H1 (cell line): ENCODE measurements around the gene NCK2. TPM values are rescaled to one million over a fixed set of nuclear protein-coding genes. Genes with fewer than 3 reads are reported as not detected.

Source experiments
- BACH1 ChIP-seq: IDR thresholded peaks from 2 replicates; pipeline ENCODE4 v1.6.1; 2012; ENCODE audit warnings: low read length, improper control_type of control experiment
- CBX8 ChIP-seq: fragments of 300-800, 300-1000 bp; sonication (generic); IDR thresholded peaks from 2 replicates; pipeline ENCODE4 v1.7.1; 2016; ENCODE audit warnings: low read depth, low read length, borderline replicate concordance
- CHD7 ChIP-seq: fragments of 300-600 bp; sonication (generic); IDR thresholded peaks from 2 replicates; pipeline ENCODE4 v1.7.1; 2012; ENCODE audit warnings: low read length, moderate library complexity, mild to moderate bottlenecking, inconsistent platforms; ENCODE audit not compliant: insufficient replicate concordance
- EP300 ChIP-seq, 2 experiments: IDR thresholded peaks; 1 replicate in 1 of 2; 2 replicates in 1 of 2; pipeline ENCODE4 v1.6.1; 2011 to 2012; ENCODE audit warnings: low read depth in 2 of 2, low read length in 2 of 2, mild to moderate bottlenecking in 2 of 2, borderline replicate concordance in 1 of 2, inconsistent platforms in 1 of 2, moderate library complexity in 1 of 2
- GABPA ChIP-seq: IDR thresholded peaks from 2 replicates; pipeline ENCODE4 v1.6.1; 2011; ENCODE audit warnings: mild to moderate bottlenecking, low read length, moderate library complexity, borderline replicate concordance; ENCODE audit not compliant: insufficient read depth
- GTF2F1 ChIP-seq: IDR thresholded peaks from 2 replicates; pipeline ENCODE4 v1.6.1; 2012; ENCODE audit warnings: low read depth, low read length, improper control_type of control experiment, borderline replicate concordance
- HDAC2 ChIP-seq, 2 experiments: fragments of 300-600 bp in 1 of 2; sonication (generic) in 1 of 2; IDR thresholded peaks; 2 replicates each; pipeline ENCODE4 v1.6.1; 2011 to 2012; ENCODE audit warnings: low read depth in 2 of 2, low read length in 2 of 2, mild to moderate bottlenecking in 2 of 2, moderate library complexity in 2 of 2, borderline replicate concordance in 1 of 2, inconsistent platforms in 1 of 2
- MAFK ChIP-seq: IDR thresholded peaks from 2 replicates; pipeline ENCODE4 v1.6.1; 2012; ENCODE audit warnings: low read depth, mild to moderate bottlenecking, improper control_type of control experiment, low read length
- MAX ChIP-seq: IDR thresholded peaks from 2 replicates; pipeline ENCODE4 v1.6.1; 2012; ENCODE audit warnings: inconsistent platforms
- POLR2A ChIP-seq, 2 experiments: IDR thresholded peaks; 1 replicate in 1 of 2; 2 replicates in 1 of 2; pipeline ENCODE4 v1.6.1; 2011; ENCODE audit warnings: low read depth in 2 of 2, low read length in 2 of 2, mild to moderate bottlenecking in 2 of 2; ENCODE audit errors: control extremely low read depth in 1 of 2
- POLR2AphosphoS5 ChIP-seq: IDR thresholded peaks from 2 replicates; pipeline ENCODE4 v1.6.1; 2011; ENCODE audit warnings: low read depth, low read length
- SIRT6 ChIP-seq: IDR thresholded peaks from one replicate; pipeline ENCODE4 v1.7.1; 2012; ENCODE audit warnings: low read length, inconsistent platforms
- polyA plus RNA-seq, 7 experiments: library from polyadenylated mRNA; depleted of rRNA in 3 of 7; stranded (reverse) in 5 of 7; unstranded in 2 of 7; fragments of >200 nt in 5 of 7; fragments of 200-250 nt in 2 of 7; gene quantifications; 1 replicate in 5 of 7; 2 replicates in 1 of 7; 4 replicates in 1 of 7; pipeline versions ENCODE4 v1.2.1 to v1.2.3, GENCODE V29; 2011 to 2013; ENCODE audit warnings: missing spikeins in 2 of 7, mixed read lengths in 2 of 7
- total RNA-seq: library from RNA; stranded (reverse); fragmentation: NEBNext Ultra II Directional; extraction: Animal tissue kit (Norgen Biotek cat#: 25700); gene quantifications from 2 replicates; pipeline ENCODE4 v1.2.1, GENCODE V29; 2021

Gene NCK2
- total and polyA plus RNA-seq, 2 of the 8 experiments (the other 6 are each of a cell fraction or from before 2014, with no cell fraction given): 30.3 to 65.7 TPM

- TF ChIP-seq CHD7 (no peak), BACH1 (no peak), GTF2F1 (no peak), EP300 (IDR thresholded peaks at IDR 0.05; ENCODE audit: borderline replicate concordance in 1 of 2, low read depth in 2 of 2, low read length in 2 of 2) (no peak), POLR2A (IDR thresholded peaks at IDR 0.05; ENCODE audit: control extremely low read depth in 1 of 2, low read depth in 2 of 2, low read length in 2 of 2) (no peak), POLR2AphosphoS5 (no peak), MAFK (no peak), HDAC2 (IDR thresholded peaks at IDR 0.05; ENCODE audit: borderline replicate concordance in 1 of 2, low read depth in 2 of 2, low read length in 2 of 2) (no peak), SIRT6 (no peak), CBX8 (no peak), MAX (no peak), GABPA (no peak)
Observed at GRCh38 chr2:105779394-105779793, 34.7 kb downstream of the NCK2 start (continued).
